ENCODE data around the gene ALDH1L1. TPM values are rescaled to one million over a fixed set of nuclear protein-coding genes. Genes with fewer than 3 reads are reported as not detected.

Gene ALDH1L1
- total and polyA plus RNA-seq, 2 of the 8 experiments (the other 6 are each of a cell fraction or from before 2014, with no cell fraction given), result 0.98 to 1.6 TPM

DNA sequence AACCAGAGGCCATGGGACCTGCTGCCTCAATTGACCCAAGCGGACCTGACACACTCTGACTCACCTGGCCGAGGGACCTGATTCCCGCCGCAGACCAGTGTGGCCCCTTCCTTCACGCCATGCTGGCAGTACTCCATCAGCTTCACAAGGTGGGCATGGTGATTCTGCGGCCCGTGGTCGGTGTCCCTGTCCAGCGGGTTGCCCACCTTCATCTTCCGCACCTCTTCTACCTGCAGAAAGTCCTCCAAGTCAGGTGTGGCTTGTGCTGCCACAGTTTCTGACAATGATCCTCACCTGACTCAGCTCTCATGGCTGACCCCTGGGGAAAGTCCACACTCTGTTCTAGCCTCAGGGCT is 70.5 kb downstream of the ALDH1L1 start (continued):
- TF ChIP-seq, protein P1, sequence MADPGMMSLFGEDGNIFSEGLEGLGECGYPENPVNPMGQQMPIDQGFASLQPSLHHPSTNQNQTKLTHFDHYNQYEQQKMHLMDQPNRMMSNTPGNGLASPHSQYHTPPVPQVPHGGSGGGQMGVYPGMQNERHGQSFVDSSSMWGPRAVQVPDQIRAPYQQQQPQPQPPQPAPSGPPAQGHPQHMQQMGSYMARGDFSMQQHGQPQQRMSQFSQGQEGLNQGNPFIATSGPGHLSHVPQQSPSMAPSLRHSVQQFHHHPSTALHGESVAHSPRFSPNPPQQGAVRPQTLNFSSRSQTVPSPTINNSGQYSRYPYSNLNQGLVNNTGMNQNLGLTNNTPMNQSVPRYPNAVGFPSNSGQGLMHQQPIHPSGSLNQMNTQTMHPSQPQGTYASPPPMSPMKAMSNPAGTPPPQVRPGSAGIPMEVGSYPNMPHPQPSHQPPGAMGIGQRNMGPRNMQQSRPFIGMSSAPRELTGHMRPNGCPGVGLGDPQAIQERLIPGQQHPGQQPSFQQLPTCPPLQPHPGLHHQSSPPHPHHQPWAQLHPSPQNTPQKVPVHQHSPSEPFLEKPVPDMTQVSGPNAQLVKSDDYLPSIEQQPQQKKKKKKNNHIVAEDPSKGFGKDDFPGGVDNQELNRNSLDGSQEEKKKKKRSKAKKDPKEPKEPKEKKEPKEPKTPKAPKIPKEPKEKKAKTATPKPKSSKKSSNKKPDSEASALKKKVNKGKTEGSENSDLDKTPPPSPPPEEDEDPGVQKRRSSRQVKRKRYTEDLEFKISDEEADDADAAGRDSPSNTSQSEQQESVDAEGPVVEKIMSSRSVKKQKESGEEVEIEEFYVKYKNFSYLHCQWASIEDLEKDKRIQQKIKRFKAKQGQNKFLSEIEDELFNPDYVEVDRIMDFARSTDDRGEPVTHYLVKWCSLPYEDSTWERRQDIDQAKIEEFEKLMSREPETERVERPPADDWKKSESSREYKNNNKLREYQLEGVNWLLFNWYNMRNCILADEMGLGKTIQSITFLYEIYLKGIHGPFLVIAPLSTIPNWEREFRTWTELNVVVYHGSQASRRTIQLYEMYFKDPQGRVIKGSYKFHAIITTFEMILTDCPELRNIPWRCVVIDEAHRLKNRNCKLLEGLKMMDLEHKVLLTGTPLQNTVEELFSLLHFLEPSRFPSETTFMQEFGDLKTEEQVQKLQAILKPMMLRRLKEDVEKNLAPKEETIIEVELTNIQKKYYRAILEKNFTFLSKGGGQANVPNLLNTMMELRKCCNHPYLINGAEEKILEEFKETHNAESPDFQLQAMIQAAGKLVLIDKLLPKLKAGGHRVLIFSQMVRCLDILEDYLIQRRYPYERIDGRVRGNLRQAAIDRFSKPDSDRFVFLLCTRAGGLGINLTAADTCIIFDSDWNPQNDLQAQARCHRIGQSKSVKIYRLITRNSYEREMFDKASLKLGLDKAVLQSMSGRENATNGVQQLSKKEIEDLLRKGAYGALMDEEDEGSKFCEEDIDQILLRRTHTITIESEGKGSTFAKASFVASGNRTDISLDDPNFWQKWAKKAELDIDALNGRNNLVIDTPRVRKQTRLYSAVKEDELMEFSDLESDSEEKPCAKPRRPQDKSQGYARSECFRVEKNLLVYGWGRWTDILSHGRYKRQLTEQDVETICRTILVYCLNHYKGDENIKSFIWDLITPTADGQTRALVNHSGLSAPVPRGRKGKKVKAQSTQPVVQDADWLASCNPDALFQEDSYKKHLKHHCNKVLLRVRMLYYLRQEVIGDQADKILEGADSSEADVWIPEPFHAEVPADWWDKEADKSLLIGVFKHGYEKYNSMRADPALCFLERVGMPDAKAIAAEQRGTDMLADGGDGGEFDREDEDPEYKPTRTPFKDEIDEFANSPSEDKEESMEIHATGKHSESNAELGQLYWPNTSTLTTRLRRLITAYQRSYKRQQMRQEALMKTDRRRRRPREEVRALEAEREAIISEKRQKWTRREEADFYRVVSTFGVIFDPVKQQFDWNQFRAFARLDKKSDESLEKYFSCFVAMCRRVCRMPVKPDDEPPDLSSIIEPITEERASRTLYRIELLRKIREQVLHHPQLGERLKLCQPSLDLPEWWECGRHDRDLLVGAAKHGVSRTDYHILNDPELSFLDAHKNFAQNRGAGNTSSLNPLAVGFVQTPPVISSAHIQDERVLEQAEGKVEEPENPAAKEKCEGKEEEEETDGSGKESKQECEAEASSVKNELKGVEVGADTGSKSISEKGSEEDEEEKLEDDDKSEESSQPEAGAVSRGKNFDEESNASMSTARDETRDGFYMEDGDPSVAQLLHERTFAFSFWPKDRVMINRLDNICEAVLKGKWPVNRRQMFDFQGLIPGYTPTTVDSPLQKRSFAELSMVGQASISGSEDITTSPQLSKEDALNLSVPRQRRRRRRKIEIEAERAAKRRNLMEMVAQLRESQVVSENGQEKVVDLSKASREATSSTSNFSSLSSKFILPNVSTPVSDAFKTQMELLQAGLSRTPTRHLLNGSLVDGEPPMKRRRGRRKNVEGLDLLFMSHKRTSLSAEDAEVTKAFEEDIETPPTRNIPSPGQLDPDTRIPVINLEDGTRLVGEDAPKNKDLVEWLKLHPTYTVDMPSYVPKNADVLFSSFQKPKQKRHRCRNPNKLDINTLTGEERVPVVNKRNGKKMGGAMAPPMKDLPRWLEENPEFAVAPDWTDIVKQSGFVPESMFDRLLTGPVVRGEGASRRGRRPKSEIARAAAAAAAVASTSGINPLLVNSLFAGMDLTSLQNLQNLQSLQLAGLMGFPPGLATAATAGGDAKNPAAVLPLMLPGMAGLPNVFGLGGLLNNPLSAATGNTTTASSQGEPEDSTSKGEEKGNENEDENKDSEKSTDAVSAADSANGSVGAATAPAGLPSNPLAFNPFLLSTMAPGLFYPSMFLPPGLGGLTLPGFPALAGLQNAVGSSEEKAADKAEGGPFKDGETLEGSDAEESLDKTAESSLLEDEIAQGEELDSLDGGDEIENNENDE (IDR thresholded peaks at IDR 0.05; ENCODE audit: insufficient replicate concordance, low read length), result no peak
- TF ChIP-seq KDM1A (IDR thresholded peaks at IDR 0.05; ENCODE audit: borderline replicate concordance, low read length) (no peak), SIN3A (conservative IDR thresholded peaks at IDR 0.05 in 1 of 2, IDR thresholded peaks at IDR 0.05 in 1 of 2; ENCODE audit: low read depth in 1 of 2, low read length in 2 of 2) (no peak), NRF1 (IDR thresholded peaks at IDR 0.05; ENCODE audit: low read depth, low read length) (no peak), RFX5 (IDR thresholded peaks at IDR 0.05; ENCODE audit: borderline replicate concordance, low read depth, low read length) (no peak), TCF12 (IDR thresholded peaks at IDR 0.05; ENCODE audit: low read depth, low read length) (no peak), YY1 (IDR thresholded peaks at IDR 0.05; ENCODE audit: low read depth, low read length) (no peak), KDM5A (IDR thresholded peaks at IDR 0.05; ENCODE audit: low read length) (no peak), CBX8 (IDR thresholded peaks at IDR 0.05; ENCODE audit: borderline replicate concordance, low read depth, low read length) (no peak), RAD21 (IDR thresholded peaks at IDR 0.05 in 1 of 2, conservative IDR thresholded peaks at IDR 0.05 in 1 of 2; ENCODE audit: low read depth in 2 of 2, low read length in 2 of 2) (no peak), HDAC2 (IDR thresholded peaks at IDR 0.05; ENCODE audit: borderline replicate concordance in 1 of 2, low read depth in 2 of 2, low read length in 2 of 2) (no peak), JUN (IDR thresholded peaks at IDR 0.05; ENCODE audit: low read depth, low read length) (no peak)
